Ovary (tissue), 3 donors: ENCODE data around the gene CPA5.

ENCODE experiments used
- CTCF ChIP-seq, 3 donors: fragments of 450-650 bp in 2 of 3; fragments of 200-600 bp in 1 of 3; IDR thresholded peaks; one replicate each; pipeline versions ENCODE4 v1.5.1 to v1.8.0; 2016 to 2022; ENCODE audit warnings: antibody characterized with exemption in 3 of 3, mild to moderate bottlenecking in 1 of 3
- POLR2A ChIP-seq: fragments of 450-650 bp; IDR thresholded peaks from one replicate; pipeline ENCODE4 v1.6.1; 2017; ENCODE audit warnings: antibody characterized with exemption, mild to moderate bottlenecking, moderate library complexity
- donor health status: DM: no; HTN: no; CAD: no.

GRCh38 chr7:130360518-130360917, 15.9 kb downstream of the CPA5 start:
- no peak for TF ChIP-seq POLR2A
- TF ChIP-seq CTCF (IDR thresholded peaks at IDR 0.05), result no peak
